ENCODE measurements around the gene MOGAT3. TPM values are rescaled to one million over a fixed set of nuclear protein-coding genes. Genes with fewer than 3 reads are reported as not detected.

Gene MOGAT3
- total and polyA plus RNA-seq, 2 experiments from 2014 or later, result 0.44 TPM; not detected in 1

DNA sequence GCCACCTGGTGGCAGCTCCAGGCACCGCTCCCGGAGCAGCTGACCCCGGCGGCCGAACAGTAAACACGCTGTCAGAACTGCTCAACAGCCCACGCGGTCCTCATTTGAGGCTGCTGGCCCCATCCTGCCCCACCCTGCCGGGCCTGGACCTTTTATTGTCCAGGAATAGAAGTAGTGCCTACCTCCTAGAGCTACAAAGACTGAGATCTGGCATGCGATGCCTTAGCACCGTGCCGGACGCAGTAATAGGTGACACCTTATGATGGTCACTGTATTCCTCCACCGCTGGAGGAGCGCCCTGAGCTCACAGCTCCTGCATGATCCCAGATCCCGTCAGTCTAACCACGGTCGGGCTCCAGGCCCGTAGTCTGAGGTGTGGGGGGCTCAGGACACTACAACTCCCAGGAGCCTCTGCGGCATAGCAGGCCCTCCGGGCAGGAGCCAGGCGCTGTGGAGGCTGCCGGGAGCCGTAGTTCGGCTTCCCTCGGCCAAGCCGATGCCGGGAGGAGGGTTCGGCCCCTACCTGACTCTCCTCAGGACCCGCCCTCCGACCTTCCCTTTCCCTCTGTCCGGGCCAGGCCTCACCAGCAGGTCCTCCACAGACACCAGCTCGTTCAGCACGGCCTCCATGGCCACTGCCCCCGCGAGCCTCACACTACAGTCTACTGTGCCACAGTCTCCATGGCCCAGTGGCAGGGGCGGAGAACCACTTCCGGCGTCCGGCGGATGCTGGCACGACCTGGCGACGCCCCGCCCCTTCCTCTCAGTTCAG lies 43.7 kb upstream of the MOGAT3 start, which contains the start of gene FIS1 (continued):
- no peak for TF ChIP-seq CREB1 (CRISPR knock-in tag; IDR thresholded peaks at IDR 0.05; ENCODE audit: low read depth)
- TF ChIP-seq POLR2AphosphoS5 (IDR thresholded peaks at IDR 0.05; ENCODE audit: low read depth), result peak; percentile 93
- TF ChIP-seq EZH2 (IDR thresholded peaks at IDR 0.05; ENCODE audit: low read depth, unreplicated experiment), result no peak
- TF ChIP-seq NANOG (IDR thresholded peaks at IDR 0.05; ENCODE audit: borderline replicate concordance), result no peak
- no peak for TF ChIP-seq STAT1 (IDR thresholded peaks at IDR 0.05; ENCODE audit: unreplicated experiment)
- no peak for TF ChIP-seq JUNB (IDR thresholded peaks at IDR 0.05; ENCODE audit: unreplicated experiment)
- TF ChIP-seq, protein P1, sequence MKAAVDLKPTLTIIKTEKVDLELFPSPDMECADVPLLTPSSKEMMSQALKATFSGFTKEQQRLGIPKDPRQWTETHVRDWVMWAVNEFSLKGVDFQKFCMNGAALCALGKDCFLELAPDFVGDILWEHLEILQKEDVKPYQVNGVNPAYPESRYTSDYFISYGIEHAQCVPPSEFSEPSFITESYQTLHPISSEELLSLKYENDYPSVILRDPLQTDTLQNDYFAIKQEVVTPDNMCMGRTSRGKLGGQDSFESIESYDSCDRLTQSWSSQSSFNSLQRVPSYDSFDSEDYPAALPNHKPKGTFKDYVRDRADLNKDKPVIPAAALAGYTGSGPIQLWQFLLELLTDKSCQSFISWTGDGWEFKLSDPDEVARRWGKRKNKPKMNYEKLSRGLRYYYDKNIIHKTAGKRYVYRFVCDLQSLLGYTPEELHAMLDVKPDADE (IDR thresholded peaks at IDR 0.05), result peak; percentile 96

DNA sequence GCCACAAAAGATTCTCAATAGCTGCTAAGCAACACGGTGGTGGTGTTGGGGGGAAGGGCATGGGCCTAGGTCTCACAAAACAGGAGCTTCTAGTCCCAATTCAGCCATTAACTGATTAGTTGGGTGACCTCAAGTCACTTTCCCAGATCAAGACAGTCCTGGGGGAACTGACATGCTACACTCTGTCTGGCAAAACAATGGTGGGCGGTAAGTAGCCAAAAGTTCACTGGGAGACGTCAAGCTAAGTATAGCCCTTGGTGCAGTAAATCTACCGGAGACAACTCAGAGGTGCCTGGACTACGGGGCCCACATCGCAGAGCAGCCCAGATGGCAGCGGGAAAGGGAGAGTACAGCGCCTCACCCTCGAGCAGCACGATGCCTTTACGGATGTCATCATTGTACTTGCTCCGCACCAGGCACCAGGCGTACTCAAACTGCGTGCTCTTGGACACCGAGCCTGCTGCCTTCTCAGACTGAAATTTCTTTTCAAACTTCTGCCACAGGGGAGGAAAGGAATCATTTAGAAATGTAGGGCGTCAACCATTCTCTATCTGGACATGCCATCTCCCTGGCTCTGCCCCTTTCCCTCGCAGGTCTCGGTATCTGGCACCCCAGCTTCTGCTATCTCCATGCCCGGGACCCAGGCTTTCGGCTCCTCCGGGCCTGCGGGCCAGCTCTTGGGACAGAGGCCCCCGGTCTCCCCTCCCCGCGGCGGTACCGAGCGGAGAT lies 43.0 kb upstream of the MOGAT3 start:
- Mint-ChIP-seq H3K9me3 (no peaks in the 10 kb centered on the region), H3K4me1 (peaks cover 22% of the 10 kb centered on the region), H3K4me3 (peak overlapping the region; percentile 99), H3K27me3 (ENCODE audit: insufficient read depth, low read depth, poor library complexity) (peaks cover 21% of the 10 kb centered on the region), H3K27ac (0 out of 2 replicates have a peak overlapping the region, but pooled peaks have one; percentile 32), H3K36me3 (ENCODE audit: low read depth) (peaks cover 32% of the 10 kb centered on the region)
- Histone ChIP-seq H3K9me2 (ENCODE audit: insufficient read depth) (no peaks in the 10 kb centered on the region), H3K4me3 (peak overlapping the region; percentile 100), H3K36me3 (ENCODE audit: insufficient read depth) (no peaks in the 10 kb centered on the region), H3K27me3 (ENCODE audit: insufficient read depth) (no peaks in the 10 kb centered on the region), H3K4me2 (peak overlapping the region; percentile 100), H3K79me2 (replicated peaks; ENCODE audit: insufficient read depth) (peaks cover 44% of the 10 kb centered on the region), H3K4me1 (ENCODE audit: insufficient read depth) (peaks cover 20% of the 10 kb centered on the region), H2AFZ (no peak overlapping the region), H4K20me1 (replicated peaks; ENCODE audit: insufficient read depth) (peaks cover 6% of the 10 kb centered on the region; the same call in 1 of the 2 replicates), H3K27ac (ENCODE audit: low read depth) (peak overlapping the region; percentile 69; the same call in 1 of the 2 replicates), H3F3A (replicated peaks; ENCODE audit: low read depth) (peaks cover 34% of the 10 kb centered on the region)
- no peak for ATAC-seq
- no peak for DNase-seq (ENCODE audit: low spot score)
- no peak for TF ChIP-seq JUNB (IDR thresholded peaks at IDR 0.05; ENCODE audit: unreplicated experiment)
- TF ChIP-seq ZNF331 (CRISPR knock-in tag; IDR thresholded peaks at IDR 0.05; ENCODE audit: low read depth), result no peak
- TF ChIP-seq, protein P2, sequence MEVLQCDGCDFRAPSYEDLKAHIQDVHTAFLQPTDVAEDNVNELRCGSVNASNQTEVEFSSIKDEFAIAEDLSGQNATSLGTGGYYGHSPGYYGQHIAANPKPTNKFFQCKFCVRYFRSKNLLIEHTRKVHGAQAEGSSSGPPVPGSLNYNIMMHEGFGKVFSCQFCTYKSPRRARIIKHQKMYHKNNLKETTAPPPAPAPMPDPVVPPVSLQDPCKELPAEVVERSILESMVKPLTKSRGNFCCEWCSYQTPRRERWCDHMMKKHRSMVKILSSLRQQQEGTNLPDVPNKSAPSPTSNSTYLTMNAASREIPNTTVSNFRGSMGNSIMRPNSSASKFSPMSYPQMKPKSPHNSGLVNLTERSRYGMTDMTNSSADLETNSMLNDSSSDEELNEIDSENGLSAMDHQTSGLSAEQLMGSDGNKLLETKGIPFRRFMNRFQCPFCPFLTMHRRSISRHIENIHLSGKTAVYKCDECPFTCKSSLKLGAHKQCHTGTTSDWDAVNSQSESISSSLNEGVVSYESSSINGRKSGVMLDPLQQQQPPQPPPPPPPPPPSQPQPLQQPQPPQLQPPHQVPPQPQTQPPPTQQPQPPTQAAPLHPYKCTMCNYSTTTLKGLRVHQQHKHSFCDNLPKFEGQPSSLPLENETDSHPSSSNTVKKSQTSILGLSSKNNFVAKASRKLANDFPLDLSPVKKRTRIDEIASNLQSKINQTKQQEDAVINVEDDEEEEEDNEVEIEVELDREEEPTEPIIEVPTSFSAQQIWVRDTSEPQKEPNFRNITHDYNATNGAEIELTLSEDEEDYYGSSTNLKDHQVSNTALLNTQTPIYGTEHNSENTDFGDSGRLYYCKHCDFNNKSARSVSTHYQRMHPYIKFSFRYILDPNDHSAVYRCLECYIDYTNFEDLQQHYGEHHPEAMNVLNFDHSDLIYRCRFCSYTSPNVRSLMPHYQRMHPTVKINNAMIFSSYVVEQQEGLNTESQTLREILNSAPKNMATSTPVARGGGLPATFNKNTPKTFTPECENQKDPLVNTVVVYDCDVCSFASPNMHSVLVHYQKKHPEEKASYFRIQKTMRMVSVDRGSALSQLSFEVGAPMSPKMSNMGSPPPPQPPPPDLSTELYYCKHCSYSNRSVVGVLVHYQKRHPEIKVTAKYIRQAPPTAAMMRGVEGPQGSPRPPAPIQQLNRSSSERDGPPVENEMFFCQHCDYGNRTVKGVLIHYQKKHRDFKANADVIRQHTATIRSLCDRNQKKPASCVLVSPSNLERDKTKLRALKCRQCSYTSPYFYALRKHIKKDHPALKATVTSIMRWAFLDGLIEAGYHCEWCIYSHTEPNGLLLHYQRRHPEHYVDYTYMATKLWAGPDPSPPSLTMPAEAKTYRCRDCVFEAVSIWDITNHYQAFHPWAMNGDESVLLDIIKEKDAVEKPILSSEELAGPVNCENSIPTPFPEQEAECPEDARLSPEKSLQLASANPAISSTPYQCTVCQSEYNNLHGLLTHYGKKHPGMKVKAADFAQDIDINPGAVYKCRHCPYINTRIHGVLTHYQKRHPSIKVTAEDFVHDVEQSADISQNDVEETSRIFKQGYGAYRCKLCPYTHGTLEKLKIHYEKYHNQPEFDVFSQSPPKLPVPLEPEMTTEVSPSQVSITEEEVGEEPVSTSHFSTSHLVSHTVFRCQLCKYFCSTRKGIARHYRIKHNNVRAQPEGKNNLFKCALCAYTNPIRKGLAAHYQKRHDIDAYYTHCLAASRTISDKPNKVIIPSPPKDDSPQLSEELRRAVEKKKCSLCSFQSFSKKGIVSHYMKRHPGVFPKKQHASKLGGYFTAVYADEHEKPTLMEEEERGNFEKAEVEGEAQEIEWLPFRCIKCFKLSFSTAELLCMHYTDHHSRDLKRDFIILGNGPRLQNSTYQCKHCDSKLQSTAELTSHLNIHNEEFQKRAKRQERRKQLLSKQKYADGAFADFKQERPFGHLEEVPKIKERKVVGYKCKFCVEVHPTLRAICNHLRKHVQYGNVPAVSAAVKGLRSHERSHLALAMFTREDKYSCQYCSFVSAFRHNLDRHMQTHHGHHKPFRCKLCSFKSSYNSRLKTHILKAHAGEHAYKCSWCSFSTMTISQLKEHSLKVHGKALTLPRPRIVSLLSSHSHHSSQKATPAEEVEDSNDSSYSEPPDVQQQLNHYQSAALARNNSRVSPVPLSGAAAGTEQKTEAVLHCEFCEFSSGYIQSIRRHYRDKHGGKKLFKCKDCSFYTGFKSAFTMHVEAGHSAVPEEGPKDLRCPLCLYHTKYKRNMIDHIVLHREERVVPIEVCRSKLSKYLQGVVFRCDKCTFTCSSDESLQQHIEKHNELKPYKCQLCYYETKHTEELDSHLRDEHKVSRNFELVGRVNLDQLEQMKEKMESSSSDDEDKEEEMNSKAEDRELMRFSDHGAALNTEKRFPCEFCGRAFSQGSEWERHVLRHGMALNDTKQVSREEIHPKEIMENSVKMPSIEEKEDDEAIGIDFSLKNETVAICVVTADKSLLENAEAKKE (CRISPR knock-in tag; IDR thresholded peaks at IDR 0.05), result no peak
- no peak for TF ChIP-seq STAT1 (IDR thresholded peaks at IDR 0.05; ENCODE audit: unreplicated experiment)
- TF ChIP-seq CREB1 (CRISPR knock-in tag; IDR thresholded peaks at IDR 0.05; ENCODE audit: low read depth), result 0 out of 2 replicates have a peak, but pooled peaks have one; percentile 33
- TF ChIP-seq, protein P3, sequence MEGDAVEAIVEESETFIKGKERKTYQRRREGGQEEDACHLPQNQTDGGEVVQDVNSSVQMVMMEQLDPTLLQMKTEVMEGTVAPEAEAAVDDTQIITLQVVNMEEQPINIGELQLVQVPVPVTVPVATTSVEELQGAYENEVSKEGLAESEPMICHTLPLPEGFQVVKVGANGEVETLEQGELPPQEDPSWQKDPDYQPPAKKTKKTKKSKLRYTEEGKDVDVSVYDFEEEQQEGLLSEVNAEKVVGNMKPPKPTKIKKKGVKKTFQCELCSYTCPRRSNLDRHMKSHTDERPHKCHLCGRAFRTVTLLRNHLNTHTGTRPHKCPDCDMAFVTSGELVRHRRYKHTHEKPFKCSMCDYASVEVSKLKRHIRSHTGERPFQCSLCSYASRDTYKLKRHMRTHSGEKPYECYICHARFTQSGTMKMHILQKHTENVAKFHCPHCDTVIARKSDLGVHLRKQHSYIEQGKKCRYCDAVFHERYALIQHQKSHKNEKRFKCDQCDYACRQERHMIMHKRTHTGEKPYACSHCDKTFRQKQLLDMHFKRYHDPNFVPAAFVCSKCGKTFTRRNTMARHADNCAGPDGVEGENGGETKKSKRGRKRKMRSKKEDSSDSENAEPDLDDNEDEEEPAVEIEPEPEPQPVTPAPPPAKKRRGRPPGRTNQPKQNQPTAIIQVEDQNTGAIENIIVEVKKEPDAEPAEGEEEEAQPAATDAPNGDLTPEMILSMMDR (conservative IDR thresholded peaks at IDR 0.05; ENCODE audit: low read depth in 2 of 2), result peak in 1 of 2 experiments; percentile 80; a peak in 1 of 4 replicates
- no peak for TF ChIP-seq NANOG (IDR thresholded peaks at IDR 0.05; ENCODE audit: borderline replicate concordance)
- TF ChIP-seq POLR2AphosphoS5 (IDR thresholded peaks at IDR 0.05; ENCODE audit: low read depth), result no peak
- TF ChIP-seq EZH2 (IDR thresholded peaks at IDR 0.05; ENCODE audit: low read depth, unreplicated experiment), result no peak
- TF ChIP-seq EZH2phosphoT487 (IDR thresholded peaks at IDR 0.05; ENCODE audit: unreplicated experiment), result no peak
